Activated CD8-positive, alpha-beta memory T cell treated with anti-CD3 and anti-CD28 coated beads, Interleukin-2, amount 10 ng/mL, durations not matched to agents 7 days and 5 days (primary cell): ENCODE results near the gene ISL2. TPM values are rescaled to one million over a fixed set of nuclear protein-coding genes. Genes with fewer than 3 reads are reported as not detected.
A peak's percentile ranks its signal among the peaks of the same experiment; 100 is the strongest.

Source experiments
- ATAC-seq: fragments of 150-1000 bp; cut with Tn5 transposase; one replicate; pipeline ENCODE4 v1.10.0; 2021; ENCODE audit warnings: moderate library complexity
- CTCF ChIA-PET: fragments of 350-600 bp; sonication (Branson Sonifier 250); formaldehyde crosslinking; loops from one replicate; lab custom pipeline; 2021; ENCODE audit warnings: antibody characterized with exemption; lab: Charles Lee
- DNase-seq: peaks from one replicate; pipeline ENCODE4 v3.0.0-alpha.2; 2020
- H3K27ac Mint-ChIP-seq: one replicate; pipeline ENCODE4 v1.8.0; 2021; ENCODE audit warnings: mild to moderate bottlenecking, mixed read lengths
- H3K27me3 Mint-ChIP-seq: one replicate; pipeline ENCODE4 v1.8.0; 2021; ENCODE audit warnings: mixed read lengths
- H3K36me3 Mint-ChIP-seq: one replicate; pipeline ENCODE4 v1.8.0; 2021; ENCODE audit warnings: mild to moderate bottlenecking, mixed read lengths
- H3K4me1 Mint-ChIP-seq: one replicate; pipeline ENCODE4 v1.8.0; 2021; ENCODE audit warnings: mixed read lengths
- H3K4me3 Mint-ChIP-seq: one replicate; pipeline ENCODE4 v1.8.0; 2021; ENCODE audit warnings: mild to moderate bottlenecking, moderate library complexity, mixed read lengths
- H3K9me3 Mint-ChIP-seq: one replicate; pipeline ENCODE4 v1.8.0; 2022; ENCODE audit warnings: low read depth, mixed read lengths
- total RNA-seq, 2 experiments: library from RNA; stranded (reverse); gene quantifications; one replicate each; pipeline ENCODE4 v1.2.3, GENCODE V29; 2021

ISL2 gene
- total RNA-seq, 2 experiments from 2014 or later: 2.4 to 3.2 TPM

DNA sequence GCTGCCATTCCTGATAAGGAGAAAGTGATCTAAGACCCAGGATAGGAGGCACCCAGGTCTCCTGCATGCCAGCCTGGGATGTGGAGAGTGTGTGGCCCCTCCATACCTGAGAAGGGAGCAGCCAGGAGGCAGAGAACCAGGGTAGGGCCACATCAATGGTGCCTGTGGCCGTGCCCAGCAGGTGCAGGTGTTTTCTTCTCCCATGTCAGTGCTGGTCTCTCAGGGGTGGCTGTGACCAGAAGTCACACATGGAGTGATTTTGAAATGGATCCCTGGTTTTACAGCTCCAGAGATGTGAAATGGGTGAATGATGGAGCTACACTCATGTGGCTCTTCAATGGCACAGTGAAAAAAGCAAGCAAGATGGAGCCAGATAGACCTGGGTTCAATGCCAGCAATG, 3.3 kb upstream of the ISL2 start:
- H3K9me3 Mint-ChIP-seq: no peaks in the 10 kb centered on the region
- H3K36me3 Mint-ChIP-seq: peaks cover 2% of the 10 kb centered on the region
- peak; percentile 25 for DNase-seq
- CTCF ChIA-PET: interaction anchor here (0.6 to 1.9 kb wide), 8 partner anchors 10 to 143 kb away, joined by 3 to 7 read pairs (median 4); no protein-coding TSS in a partner anchor
- H3K27me3 Mint-ChIP-seq: peaks cover 46% of the 10 kb centered on the region
- H3K27ac Mint-ChIP-seq: no peak overlapping the region
- no peak overlapping the region for H3K4me3 Mint-ChIP-seq
- peaks cover 31% of the 10 kb centered on the region for H3K4me1 Mint-ChIP-seq
- ATAC-seq: no peak

DNA sequence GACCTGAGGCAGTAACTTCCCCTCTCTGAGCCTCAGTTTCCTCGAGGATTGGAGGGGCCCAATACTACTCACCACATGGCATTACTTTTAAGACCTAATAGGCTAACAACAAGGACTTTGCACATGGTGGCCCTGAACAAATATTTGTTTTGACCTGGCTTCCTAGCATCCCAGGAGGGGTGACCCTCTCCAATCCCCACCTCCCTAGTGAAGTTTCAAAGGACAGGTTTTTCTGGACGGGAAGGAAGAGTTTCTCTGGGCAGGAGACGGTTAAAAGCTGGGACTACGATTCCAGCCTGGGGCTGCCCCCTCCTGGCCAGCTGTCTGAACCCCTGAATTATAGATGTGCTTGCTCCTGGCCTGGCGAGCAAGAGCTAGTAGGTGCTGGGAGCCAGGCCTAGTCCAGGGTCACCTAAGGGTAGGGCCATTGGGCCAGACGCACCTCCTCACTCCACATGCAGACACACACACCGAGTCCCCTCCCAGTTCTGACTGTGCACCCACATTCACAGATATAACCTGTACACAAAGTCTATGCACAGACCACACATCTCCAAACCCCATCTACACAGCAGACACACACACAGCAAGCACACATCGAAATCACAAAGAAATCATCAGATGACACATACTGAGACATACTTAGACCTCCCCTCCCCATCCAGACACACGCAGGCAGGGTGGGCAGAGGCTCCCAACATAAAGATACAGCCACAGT, 2.7 kb upstream of the ISL2 start:
- ATAC-seq (no peak), DNase-seq (peak; percentile 40)
- CTCF ChIA-PET: interaction anchor here (1.0 to 1.9 kb wide), 7 partner anchors 10 to 143 kb away, joined by 3 to 7 read pairs (median 5); no protein-coding TSS in a partner anchor
- Mint-ChIP-seq H3K27me3 (peaks cover 46% of the 10 kb centered on the region), H3K9me3 (no peaks in the 10 kb centered on the region), H3K4me3 (no peak overlapping the region), H3K4me1 (peaks cover 36% of the 10 kb centered on the region), H3K27ac (no peak overlapping the region), H3K36me3 (peaks cover 6% of the 10 kb centered on the region)

DNA sequence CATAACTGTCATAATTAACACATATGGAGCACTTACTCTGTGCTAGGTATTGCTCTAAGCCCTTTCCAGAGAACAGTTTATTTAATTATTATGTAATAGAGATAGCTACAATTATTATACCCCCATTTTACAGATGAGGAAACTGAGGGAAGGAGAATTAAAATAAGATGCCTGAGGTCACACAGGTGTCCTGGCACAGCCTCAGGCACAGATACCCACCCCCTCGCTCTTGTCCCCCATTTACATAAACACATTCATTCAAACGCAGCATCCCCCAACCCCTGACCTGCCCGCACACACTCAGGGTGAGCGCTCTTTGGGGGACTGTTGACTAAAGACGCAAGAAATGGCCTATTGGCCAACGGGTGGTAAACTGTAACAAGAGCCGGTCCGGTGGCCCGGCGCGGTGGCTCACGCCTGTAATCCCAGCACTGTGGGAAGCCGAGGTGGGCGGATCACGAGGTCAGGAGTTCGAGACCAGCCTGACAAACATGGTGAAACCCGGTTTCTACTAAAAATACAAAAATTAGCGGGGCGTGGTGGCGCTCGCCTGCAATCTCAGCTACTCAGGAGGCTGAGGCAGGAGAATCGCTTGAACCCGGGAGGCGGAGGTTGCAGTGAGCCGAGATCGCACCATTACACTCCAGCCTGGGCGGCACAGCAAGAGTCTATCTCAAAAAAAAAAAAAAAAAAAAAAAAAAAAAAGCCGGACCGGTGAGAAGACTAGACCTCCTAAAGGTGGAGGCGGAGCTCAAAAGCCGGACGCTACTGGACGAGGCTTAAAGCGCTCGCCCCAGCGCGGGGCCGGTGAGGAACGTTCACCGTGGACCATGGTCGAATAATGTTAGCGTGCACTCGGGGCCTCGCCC, 1.9 kb upstream of the ISL2 start:
- CTCF ChIA-PET: interaction anchor here (0.7 to 2.1 kb wide), 10 partner anchors 10 to 432 kb away, joined by 3 to 7 read pairs (median 4); no protein-coding TSS in a partner anchor

DNA sequence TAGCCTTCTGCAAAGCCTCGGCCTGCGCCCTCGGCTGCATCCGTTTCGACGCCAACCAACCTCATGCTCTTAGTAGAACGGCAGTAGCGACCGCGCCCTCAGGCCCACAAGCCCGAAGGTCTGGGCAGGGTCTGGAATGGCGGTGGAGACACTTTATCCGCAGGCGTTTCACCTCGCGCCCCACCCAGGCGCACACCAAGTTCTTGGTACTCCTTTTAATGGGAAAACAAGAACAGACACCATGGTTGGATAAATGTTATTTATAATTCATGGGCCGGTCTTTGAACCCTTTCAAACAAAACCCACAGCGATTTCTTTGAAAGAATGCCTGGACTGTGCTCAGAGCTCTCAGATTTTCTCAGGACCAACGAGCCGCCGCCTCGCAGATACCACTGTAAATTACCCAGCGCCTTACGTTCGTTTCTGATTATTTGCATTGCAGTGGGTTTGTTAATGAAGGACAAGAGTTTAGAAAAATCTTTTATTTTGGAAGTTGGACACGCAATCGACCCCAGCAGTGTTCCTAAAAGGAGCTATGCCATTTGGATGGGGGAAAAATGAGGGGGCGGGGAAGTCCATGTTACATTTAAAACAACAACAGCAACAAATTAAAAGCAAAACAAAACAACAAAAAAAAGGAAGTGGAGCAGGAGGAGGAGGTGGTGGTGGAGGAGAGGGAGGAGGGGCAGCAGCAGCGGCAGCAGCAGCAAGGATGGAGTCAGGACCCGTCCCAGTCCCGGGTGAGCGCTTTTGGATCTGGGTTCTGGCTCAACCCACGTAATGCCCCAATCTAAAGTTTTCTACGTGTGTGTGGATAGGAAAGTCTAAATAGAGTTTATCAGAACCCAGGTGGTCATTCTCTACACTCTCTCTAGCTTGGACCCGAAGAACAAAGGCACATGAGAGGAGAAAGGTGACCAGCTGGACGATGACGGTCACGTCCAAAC, 993 bp upstream of the ISL2 start:
- H3K4me3 Mint-ChIP-seq: peak overlapping the region; percentile 76
- DNase-seq (peak; percentile 59), ATAC-seq (peak; percentile 22)
- CTCF ChIA-PET: interaction anchor here (0.8 to 2.1 kb wide), 11 partner anchors 9 to 638 kb away, joined by 3 to 6 read pairs (median 3); no protein-coding TSS in a partner anchor
- peaks cover 50% of the 10 kb centered on the region for H3K27me3 Mint-ChIP-seq
- peak overlapping the region; percentile 88 for H3K27ac Mint-ChIP-seq
- peaks cover 49% of the 10 kb centered on the region for H3K4me1 Mint-ChIP-seq
- H3K9me3 Mint-ChIP-seq: no peaks in the 10 kb centered on the region
- peaks cover 11% of the 10 kb centered on the region for H3K36me3 Mint-ChIP-seq

More for the DNA sequence above, 1.9 kb upstream of the ISL2 start:
- Mint-ChIP-seq H3K27me3 (peaks cover 47% of the 10 kb centered on the region), H3K36me3 (peaks cover 8% of the 10 kb centered on the region), H3K9me3 (no peaks in the 10 kb centered on the region), H3K4me1 (peaks cover 40% of the 10 kb centered on the region), H3K4me3 (peak overlapping the region; percentile 76), H3K27ac (peak overlapping the region; percentile 88)
- ATAC-seq (no peak), DNase-seq (peak; percentile 38)

DNA sequence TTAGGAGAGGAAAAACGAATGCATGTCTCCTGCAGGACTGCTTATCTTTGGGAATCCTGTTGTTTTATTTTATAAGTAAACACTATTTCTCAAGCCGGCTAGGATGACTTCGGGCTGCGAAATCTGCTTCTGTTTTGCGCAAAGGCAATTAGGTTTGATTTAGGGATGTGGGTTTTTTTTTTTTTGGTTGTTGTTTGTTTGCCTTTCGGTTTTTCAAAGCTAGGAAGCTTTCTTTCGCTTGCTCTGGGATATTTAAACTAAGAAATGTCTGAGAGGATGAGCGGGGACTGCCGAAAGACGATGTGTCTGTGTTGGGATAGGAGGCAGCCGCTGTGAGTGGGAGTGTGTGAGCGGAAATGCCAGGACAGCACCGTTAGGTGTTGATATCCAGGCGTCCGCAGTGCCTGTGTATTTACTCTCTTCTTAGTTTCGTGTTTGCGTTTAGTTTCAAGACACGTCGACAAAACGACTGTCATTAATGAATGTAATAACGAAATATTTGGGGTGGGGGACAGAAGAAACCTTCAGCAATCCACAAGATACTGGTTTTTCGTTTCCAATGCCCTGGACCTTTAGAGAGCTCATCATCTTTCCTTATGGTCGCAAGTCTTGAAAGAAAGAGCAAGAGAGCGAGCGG, 604 bp downstream of the ISL2 start:
- peak overlapping the region; percentile 44 for H3K27ac Mint-ChIP-seq
- peak overlapping the region; percentile 76 for H3K4me3 Mint-ChIP-seq
- ATAC-seq: no peak
- H3K27me3 Mint-ChIP-seq: peaks cover 64% of the 10 kb centered on the region
- DNase-seq: peak; percentile 48
- no peaks in the 10 kb centered on the region for H3K9me3 Mint-ChIP-seq
- H3K4me1 Mint-ChIP-seq: peaks cover 61% of the 10 kb centered on the region
- CTCF ChIA-PET: interaction anchor here (1.0 to 1.6 kb wide), 2 partner anchors 15 to 637 kb away, joined by 3 to 4 read pairs; no protein-coding TSS in a partner anchor
- H3K36me3 Mint-ChIP-seq: peaks cover 19% of the 10 kb centered on the region

DNA sequence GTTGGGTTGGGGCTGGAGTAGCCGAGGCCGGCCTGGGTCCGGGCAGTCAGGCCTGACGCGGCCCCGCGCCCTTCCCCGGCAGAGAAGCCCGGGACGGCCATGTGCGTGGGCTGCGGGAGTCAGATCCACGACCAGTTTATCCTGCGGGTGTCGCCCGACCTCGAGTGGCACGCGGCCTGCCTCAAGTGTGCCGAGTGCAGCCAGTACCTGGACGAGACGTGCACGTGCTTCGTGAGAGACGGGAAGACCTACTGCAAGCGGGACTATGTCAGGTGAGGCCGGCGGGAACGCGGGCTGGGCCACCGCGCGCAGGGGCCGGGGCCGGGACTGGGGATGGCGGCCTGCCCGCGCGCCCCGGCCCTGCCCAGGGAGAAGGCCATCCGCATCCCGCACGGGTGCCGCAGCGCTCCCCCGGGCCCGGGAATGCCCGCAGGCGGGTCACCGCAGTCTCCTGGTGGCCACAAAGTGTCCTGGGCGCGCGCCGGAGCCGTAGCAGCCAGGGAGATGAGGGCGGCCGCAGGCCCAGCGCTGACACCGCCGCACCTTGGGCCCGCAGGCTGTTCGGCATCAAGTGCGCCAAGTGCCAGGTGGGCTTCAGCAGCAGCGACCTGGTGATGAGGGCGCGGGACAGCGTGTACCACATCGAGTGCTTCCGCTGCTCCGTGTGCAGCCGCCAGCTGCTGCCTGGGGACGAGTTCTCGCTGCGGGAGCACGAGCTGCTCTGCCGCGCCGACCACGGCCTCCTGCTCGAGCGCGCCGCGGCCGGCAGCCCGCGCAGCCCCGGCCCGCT, 1.3 kb downstream of the ISL2 start:
- CTCF ChIA-PET: interaction anchor here (1.6 kb wide), 1 partner anchor 14 kb away, joined by 4 read pairs; no protein-coding TSS in a partner anchor
- Mint-ChIP-seq H3K27ac (no peak overlapping the region), H3K4me1 (peaks cover 62% of the 10 kb centered on the region), H3K4me3 (peak overlapping the region; percentile 76), H3K9me3 (no peaks in the 10 kb centered on the region), H3K36me3 (peaks cover 19% of the 10 kb centered on the region), H3K27me3 (peaks cover 64% of the 10 kb centered on the region)
- ATAC-seq (no peak), DNase-seq (no peak)

DNA sequence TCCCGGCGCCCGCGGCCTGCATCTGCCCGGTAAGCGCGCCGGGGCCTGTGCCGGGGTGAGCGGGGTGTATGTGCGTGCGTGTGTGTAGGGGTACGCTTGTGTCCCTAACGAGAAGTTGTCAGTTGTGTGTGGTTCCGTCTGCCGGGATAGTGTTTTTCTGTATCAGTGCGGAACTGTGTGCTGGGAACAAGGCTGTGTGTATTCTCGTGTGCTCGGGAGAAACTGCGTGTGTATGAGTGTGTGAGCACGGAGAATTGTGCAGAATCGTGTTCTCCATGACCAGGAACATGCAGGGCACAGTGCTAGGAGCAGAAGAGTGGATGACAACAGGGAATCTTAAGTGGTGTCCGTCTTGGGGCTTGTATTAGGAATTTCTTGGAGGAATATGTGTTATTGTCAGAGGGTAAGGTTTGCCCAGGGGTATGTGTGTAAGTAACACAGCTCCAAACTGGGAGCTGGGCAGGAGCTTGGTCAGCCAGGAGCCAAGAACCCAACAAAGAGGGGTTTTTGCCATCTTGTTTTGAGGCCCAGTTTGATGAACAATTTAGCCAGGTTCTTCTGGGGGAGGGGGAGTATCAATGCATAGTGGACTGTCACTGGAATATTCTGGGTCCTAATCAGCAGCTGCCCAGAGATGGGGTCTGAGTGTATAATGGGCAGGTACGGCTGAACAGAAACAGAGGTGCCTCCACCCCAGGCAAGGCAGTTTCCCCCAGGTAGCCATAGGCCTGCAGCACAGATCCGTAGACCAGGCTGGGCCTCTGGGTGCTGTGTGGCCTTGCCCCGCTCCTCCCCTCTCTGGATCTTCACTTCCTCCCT, 2.1 kb downstream of the ISL2 start:
- H3K9me3 Mint-ChIP-seq: no peaks in the 10 kb centered on the region
- CTCF ChIA-PET: no interaction called here
- peaks cover 66% of the 10 kb centered on the region for H3K4me1 Mint-ChIP-seq
- peak overlapping the region; percentile 86 for H3K4me3 Mint-ChIP-seq
- H3K27me3 Mint-ChIP-seq: peaks cover 70% of the 10 kb centered on the region
- H3K36me3 Mint-ChIP-seq: peaks cover 21% of the 10 kb centered on the region
- ATAC-seq (no peak), DNase-seq (no peak)
- H3K27ac Mint-ChIP-seq: no peak overlapping the region

DNA sequence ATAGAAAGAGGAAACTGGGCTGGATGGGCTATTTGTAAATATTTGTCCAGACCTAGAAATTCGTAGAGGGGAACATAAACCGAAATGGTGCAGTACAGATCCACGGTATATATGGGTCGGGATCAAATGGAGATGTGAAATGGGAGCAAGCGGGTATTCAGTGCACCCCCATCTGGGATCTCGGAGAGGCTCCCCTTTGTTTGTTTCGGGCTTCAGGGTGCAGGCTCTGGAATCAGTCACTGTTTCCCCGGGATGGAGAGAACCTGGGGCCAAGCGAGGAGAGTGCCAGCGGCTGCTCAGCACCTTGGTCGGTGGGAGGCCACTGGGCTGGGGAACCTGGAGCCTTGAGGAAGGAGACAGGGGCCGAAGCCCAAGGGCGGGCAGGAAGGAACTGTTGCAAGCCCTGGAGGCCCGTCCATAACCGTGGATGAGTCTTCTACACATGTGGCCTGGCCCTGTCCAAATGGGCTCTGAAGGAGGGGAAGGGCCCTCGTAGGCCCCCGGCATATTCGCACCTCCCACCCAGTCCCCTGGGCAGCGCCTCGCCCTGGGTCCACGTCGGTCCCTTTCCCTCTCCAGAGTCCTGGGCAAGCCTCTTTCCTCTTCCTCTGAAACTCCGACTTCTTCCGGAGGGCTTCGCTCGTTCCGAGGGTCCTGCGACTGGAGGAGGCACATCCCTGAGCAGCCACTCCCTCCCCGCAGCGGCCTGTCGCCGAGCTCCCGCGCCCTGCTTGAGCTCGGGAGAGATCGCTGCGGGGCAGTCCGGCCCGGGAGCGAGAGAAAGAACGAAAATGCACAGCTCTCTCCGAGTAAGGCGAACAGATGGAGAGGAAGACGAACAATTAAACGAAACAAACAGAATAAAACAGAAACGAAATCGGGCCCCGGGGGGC, 3.0 kb downstream of the ISL2 start:
- CTCF ChIA-PET: interaction anchor here (0.7 kb wide), 1 partner anchor 8 kb away, joined by 3 read pairs; no protein-coding TSS in a partner anchor
- H3K4me3 Mint-ChIP-seq: peak overlapping the region; percentile 86
- H3K36me3 Mint-ChIP-seq: peaks cover 23% of the 10 kb centered on the region
- no peak for ATAC-seq
- peaks cover 75% of the 10 kb centered on the region for H3K27me3 Mint-ChIP-seq
- DNase-seq: no peak
- H3K9me3 Mint-ChIP-seq: no peaks in the 10 kb centered on the region
- peaks cover 61% of the 10 kb centered on the region for H3K4me1 Mint-ChIP-seq
- peak overlapping the region; percentile 39 for H3K27ac Mint-ChIP-seq

DNA sequence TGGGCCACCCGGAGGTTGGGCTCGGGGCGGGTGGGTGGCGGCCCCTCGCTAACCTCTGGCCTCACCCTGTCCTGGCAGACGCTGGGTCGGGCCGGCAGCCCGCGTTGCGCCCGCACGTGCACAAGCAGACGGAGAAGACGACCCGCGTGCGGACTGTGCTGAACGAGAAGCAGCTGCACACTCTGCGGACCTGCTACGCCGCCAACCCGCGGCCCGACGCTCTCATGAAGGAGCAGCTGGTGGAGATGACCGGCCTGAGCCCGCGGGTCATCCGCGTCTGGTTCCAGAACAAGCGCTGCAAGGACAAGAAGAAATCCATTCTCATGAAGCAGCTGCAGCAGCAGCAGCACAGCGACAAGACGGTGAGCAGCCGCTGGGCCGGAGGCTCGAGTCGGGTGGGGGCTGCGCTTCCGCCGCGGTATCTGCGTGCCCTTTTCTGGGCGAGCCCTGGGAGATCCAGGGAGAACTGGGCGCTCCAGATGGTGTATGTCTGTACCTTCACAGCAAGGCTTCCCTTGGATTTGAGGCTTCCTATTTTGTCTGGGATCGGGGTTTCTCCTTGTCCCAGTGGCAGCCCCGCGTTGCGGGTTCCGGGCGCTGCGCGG, 3.7 kb downstream of the ISL2 start:
- H3K27me3 Mint-ChIP-seq: peaks cover 79% of the 10 kb centered on the region
- H3K4me3 Mint-ChIP-seq: peak overlapping the region; percentile 86
- ATAC-seq: no peak
- peaks cover 23% of the 10 kb centered on the region for H3K36me3 Mint-ChIP-seq
- DNase-seq: no peak
- H3K4me1 Mint-ChIP-seq: peaks cover 58% of the 10 kb centered on the region
- peak overlapping the region; percentile 39 for H3K27ac Mint-ChIP-seq
- no peaks in the 10 kb centered on the region for H3K9me3 Mint-ChIP-seq
- CTCF ChIA-PET: interaction anchor here (0.7 kb wide), 1 partner anchor 9 kb away, joined by 3 read pairs; no protein-coding TSS in a partner anchor
